Mononuclear cell (primary cell): Measurements from ENCODE around the gene NHLRC3. TPM values are rescaled to one million over a fixed set of nuclear protein-coding genes. Genes with fewer than 3 reads are reported as not detected.
"Not testable (repeated sequence)": the region's sequence is repeated elsewhere in the genome, so short reads cannot be mapped to it uniquely, and the experiment has no call there.

Experiments used
- H3K27me3 ChIP-seq: 2 replicates; pipeline ENCODE4 v1.6.0; 2011; ENCODE audit warnings: low read length, control low read depth; ENCODE audit not compliant: insufficient read depth
- H3K4me1 ChIP-seq: 2 replicates; pipeline ENCODE4 v1.5.1; 2011; ENCODE audit warnings: mild to moderate bottlenecking, low read length, control low read depth; ENCODE audit not compliant: insufficient read depth
- H3K4me3 ChIP-seq: 2 replicates; pipeline ENCODE4 v1.5.1; 2011; ENCODE audit warnings: mild to moderate bottlenecking, low read length, moderate library complexity
- H3K9me3 ChIP-seq: 2 replicates; pipeline ENCODE4 v1.5.1; 2011; ENCODE audit warnings: low read depth, mild to moderate bottlenecking, control low read depth, low read length
- total RNA-seq: library from RNA; depleted of rRNA; stranded (reverse); fragments of >200 nt; gene quantifications from one replicate; pipeline ENCODE4 v1.2.3, GENCODE V29; 2012

The NHLRC3 gene, protein sequence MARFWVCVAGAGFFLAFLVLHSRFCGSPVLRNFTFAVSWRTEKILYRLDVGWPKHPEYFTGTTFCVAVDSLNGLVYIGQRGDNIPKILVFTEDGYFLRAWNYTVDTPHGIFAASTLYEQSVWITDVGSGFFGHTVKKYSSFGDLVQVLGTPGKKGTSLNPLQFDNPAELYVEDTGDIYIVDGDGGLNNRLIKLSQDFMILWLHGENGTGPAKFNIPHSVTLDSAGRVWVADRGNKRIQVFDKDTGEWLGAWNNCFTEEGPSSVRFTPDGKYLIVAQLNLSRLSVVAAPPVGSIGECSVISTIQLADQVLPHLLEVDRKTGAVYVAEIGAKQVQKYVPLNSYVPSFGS
- 9.9 TPM for total RNA-seq

DNA sequence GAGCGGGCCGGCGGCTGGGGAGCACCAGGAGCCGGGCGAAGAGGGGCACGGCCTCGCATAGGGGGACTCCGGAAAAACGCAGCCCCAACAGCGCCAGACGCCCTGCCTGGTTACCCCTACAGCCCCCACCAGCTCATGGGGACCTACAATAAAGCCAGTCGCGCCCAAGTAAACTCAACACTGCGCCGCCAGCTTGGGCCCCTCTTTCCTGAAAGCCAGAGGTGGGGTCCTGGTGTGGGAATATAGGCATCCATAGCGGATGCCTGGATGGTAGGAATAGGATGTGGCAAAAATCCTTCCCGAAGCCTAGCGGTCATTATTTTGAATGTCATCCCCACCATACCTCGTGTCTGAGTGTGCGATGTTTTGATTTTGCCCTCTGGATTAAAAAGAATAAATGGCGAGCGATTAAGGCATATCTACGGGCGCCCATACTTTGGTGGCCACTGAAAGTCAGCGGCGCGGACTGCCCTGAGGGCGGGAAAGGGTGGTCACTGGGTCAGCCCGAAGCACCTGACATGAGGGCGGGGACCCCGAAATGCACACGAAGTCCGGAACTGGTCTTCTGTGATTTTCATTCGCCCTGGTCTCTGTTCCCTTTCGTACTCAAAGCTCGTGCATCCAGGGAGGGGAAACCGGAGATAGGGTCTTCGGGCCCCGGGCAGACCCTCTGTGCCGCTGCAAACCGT, at the start of gene NHLRC3, which contains the start of gene PROSER1:
TSS of gene NHLRC3 (plus strand) at position 577 of the 689 bp plus-strand sequence. CDS start 184 bp downstream, outside the sequence.
TSS of gene PROSER1 (minus strand) at position 210 of the 689 bp plus-strand sequence. CDS start 847 bp downstream, outside the sequence.
- Histone ChIP-seq H3K4me3 (peak within 1 kb of the TSS; percentile 93), H3K27me3 (no peaks in the 10 kb centered on the region), H3K4me1 (peaks cover 53% of the 10 kb centered on the region), H3K9me3 (no peaks in the 10 kb centered on the region)

DNA sequence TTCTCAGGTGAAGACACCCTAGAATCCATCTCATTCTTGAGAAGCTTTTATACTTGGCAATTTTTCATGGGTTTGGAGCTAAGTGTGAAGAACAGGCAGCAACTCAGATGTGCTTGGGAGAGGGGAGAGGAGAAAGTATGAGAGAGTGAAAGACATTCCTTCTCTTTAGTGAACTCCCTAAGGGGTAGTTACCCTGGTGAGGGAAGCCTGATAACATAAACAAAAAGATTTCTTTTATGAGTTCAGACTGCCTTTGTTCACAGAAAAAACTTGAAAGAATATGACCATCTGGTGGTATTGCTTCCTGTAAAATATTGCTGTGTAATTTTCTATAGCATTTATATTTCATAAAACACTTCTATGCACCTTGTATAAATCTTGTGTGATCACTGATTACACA, 47.6 kb upstream of the NHLRC3 start, which contains the start of gene STOML3:
TSS of gene STOML3 (minus strand) at position 139 of the 400 bp plus-strand sequence. CDS start at position 29, 110 bp downstream.
- no peaks in the 10 kb centered on the region for H3K9me3 ChIP-seq
- no peaks in the 10 kb centered on the region for H3K4me1 ChIP-seq

DNA sequence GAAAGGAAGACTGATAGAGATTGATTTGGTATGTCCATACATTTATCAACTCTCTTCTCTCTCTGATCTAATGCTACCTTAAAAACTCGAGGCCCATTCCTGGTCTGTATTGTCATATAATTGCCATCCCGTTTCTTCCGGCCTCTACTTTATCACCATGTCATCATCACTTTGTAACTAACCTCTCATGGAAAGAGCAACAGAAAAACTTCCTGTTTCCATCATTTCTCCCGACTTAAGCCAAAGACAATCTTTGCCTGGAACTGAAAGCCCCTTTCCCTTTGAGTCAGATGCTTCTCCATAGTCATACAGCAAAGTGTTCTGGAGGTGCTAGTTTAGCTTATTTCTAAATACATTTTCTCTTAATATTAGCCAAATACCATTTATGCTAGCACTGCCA, 44.9 kb upstream of the NHLRC3 start:
- H3K9me3 ChIP-seq, result no peaks in the 10 kb centered on the region
- no peak overlapping the region for H3K4me3 ChIP-seq
- no peaks in the 10 kb centered on the region for H3K27me3 ChIP-seq
- no peaks in the 10 kb centered on the region for H3K4me1 ChIP-seq

More for the DNA sequence above, 47.6 kb upstream of the NHLRC3 start, which contains the start of gene STOML3:
- no peaks in the 10 kb centered on the region for H3K27me3 ChIP-seq
- no peak within 1 kb of the TSS for H3K4me3 ChIP-seq

DNA sequence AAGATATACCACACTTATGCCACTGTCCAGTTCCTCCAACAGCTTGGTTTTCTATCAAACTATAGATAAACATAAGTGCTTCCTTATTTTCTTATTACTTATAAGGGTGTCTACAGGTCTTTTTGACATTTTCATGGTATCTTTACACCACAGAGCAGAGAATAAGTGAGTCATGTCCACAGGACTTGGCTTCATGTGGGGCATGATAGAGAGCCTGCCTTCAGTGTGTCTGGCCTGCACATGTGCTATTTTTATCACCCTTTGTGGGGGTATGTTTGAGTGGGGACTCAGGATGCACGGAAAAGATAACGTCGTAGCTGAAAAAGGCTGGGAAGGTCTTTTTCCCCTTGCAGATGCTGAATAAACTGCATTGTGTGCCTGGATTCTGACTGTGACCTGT, 39.5 kb upstream of the NHLRC3 start:
- Histone ChIP-seq H3K4me1 (no peaks in the 10 kb centered on the region), H3K27me3 (no peaks in the 10 kb centered on the region), H3K9me3 (no peaks in the 10 kb centered on the region), H3K4me3 (no peak overlapping the region)

DNA sequence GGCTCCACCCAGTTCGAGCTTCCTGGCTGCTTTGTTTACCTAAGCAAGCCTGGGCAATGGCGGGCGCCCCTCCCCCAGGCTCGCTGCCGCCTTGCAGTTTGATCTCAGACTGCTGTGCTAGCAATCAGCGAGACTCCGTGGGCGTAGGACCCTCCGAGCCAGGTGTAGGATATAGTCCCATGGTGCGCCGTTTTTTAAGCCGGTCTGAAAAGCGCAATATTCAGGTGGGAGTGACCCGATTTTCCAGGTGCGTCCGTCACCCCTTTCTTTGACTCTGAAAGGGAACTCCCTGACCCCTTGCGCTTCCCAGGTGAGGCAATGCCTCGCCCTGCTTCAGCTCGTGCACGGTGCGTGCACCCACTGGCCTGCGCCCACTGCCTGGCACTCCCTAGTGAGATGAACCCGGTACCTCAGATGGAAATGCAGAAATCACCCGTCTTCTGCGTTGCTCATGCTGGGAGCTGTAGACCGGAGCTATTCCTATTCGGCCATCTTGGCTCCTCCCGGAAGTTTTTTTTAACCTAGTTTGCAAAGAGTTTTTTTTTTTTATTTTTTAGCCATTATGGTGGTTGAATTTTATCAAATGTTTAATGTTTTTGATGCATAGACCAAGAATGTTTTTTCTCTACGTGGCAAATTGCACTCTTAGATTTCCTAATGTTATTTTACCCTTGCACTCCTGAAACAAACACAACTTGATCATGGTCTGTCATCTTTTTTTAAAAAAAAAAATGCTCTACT, 31.7 kb upstream of the NHLRC3 start:
- not testable (repeated sequence) for H3K9me3 ChIP-seq, H3K4me3 ChIP-seq, H3K4me1 ChIP-seq, H3K27me3 ChIP-seq

DNA sequence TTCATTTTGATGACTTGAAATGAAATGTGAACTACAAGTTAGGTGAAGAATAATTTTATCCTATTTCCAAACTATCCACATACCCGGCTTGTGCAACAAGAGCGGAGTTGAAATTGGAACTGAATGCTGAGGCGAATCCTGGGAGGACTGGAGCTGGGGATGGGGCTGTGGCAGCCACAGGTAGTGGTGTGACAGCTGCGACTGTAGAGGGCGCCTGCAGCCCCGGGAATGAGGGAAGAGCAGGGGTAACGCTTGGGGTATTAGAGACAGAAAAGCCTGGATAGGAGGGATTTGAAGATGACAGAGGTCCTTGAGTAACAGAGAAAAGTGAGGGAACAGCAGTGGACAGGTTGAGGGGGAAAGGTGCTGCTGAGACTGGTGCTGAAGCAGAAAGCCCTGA, 25.6 kb upstream of the NHLRC3 start:
- no peaks in the 10 kb centered on the region for H3K27me3 ChIP-seq
- no peak overlapping the region for H3K4me3 ChIP-seq
- H3K9me3 ChIP-seq, result no peaks in the 10 kb centered on the region
- no peaks in the 10 kb centered on the region for H3K4me1 ChIP-seq

DNA sequence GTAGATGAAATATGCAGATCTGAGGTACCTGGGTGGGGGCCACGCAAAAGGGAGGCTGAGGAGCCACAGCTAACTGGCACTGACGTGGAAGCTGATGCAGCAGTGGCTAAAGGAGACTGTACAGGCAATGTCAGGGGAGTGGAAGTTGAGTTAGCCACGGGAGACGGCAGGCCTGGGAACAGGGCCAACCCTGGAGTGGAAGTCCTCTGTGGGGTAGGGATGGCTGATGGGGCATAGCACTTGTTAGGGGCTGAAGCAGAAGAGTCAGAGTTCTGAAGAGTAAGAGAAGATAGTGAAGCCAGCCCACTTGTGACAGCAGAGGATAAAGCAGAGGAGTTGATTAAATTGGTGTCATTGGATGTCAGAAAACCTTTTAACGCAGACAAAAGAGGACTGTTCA, 24.8 kb upstream of the NHLRC3 start:
- Histone ChIP-seq H3K4me1 (peaks cover 4% of the 10 kb centered on the region), H3K27me3 (no peaks in the 10 kb centered on the region), H3K9me3 (no peaks in the 10 kb centered on the region), H3K4me3 (no peak overlapping the region)

DNA sequence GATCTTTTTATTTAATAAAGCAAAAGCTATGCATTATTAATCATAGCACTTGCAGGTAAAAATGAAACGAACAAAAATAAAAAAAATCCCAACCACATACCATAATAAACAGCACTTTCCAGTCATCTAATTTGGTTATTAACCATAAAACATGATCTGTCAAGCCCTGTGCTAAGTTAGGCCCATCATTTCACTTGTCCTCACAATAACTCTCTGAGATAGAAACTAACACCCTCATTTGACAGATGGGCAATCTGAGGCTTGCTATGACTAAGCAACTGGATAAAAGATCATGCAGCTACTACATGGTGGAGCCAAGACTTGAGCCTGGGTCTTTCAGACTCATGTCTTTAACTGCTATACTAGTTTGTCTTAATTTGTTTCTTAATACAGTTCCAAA, 22.2 kb upstream of the NHLRC3 start:
- Histone ChIP-seq H3K27me3 (no peaks in the 10 kb centered on the region), H3K4me1 (peaks cover 4% of the 10 kb centered on the region), H3K4me3 (no peak overlapping the region), H3K9me3 (no peaks in the 10 kb centered on the region)

DNA sequence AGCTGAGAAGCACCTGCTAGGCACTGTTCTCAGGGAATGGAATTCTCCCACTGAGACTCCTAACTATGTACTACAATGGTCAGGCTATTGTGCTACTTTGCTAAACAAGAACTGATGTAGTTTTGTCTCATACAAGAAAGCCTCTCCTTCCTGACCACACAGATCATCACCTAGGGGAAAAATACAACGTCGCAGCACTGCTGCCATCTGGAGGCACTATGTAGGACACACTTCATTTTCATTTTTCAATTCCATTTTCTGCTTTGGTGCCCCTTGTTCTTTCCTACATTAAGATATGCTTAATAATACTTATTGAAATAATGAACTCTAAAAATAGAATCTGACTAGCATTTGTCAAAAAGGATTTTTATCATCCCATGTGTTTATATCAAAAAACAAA, 21.5 kb upstream of the NHLRC3 start:
- Histone ChIP-seq H3K4me1 (peaks cover 4% of the 10 kb centered on the region), H3K9me3 (no peaks in the 10 kb centered on the region), H3K4me3 (no peak overlapping the region), H3K27me3 (no peaks in the 10 kb centered on the region)

DNA sequence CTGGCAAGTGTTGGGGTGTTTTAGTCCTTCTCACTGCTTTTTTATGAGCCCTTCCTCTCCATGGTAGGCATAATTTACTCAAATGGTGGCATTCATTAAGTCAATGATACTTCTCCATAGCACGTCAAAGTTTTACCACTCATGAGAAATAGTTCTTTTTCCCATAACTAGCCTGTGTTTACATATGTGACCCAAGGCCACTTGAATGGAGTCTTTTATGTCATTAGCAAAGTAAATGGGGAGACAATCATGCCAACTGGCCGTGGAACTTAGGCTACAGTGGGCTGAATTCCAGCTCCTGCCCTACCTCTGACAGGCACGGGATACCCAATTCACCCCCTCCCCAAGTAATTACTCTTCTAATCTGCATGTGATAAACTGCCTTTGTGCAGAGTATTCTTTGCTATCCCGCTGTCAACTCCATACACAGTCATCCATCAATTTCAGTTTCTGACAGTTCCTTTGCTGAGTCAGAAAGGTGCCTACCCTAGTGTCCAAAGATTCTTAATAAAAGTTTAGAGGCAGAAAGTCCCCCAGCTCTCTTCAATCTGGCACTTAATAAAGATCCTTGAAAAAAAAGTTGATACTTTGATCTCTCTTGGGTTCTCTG, 17.3 kb upstream of the NHLRC3 start:
- Histone ChIP-seq H3K27me3 (no peaks in the 10 kb centered on the region), H3K4me1 (peaks cover 4% of the 10 kb centered on the region), H3K9me3 (no peaks in the 10 kb centered on the region), H3K4me3 (no peak overlapping the region)

DNA sequence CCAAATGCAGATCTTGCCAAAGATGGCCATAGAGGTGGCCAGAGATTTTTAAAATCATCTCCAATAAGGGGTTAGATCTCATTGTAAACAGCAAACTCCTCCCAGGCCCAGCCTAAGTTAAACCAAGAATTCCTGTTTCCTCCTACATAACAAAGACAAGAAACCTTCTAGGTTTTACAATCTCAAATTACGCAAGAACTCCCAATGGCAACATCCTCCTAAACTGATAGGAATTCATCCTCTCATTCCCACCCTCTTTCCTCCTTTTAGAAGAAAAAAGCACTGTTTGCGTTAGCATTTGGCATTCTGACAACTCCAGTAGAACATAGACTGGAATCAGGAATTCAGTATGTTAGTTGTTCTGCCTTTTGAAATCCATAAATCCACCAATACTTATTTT, 14.9 kb upstream of the NHLRC3 start:
- Histone ChIP-seq H3K9me3 (no peaks in the 10 kb centered on the region), H3K4me3 (no peak overlapping the region), H3K27me3 (no peaks in the 10 kb centered on the region), H3K4me1 (no peaks in the 10 kb centered on the region)

DNA sequence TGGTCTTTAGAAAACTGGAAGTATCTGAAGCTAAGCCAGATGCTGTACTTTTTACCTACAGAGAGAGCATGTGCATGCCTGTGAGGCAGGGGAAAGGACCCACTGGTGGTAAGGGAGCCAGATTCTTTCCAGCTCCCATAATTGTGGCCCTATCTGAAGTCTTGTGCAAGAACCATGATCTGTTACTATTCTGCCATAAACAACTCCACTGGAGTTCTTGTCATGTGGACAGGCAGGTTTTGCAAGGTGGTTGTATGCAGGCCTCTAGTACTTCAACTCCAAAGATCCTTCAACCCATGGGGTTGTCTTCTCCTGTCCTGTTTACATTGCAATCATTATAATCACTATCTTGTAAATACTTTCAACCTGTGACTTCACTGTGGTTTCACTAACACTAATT, 14.5 kb upstream of the NHLRC3 start:
- no peak overlapping the region for H3K4me3 ChIP-seq
- H3K9me3 ChIP-seq, result no peaks in the 10 kb centered on the region
- H3K4me1 ChIP-seq, result no peaks in the 10 kb centered on the region
- H3K27me3 ChIP-seq, result no peaks in the 10 kb centered on the region

DNA sequence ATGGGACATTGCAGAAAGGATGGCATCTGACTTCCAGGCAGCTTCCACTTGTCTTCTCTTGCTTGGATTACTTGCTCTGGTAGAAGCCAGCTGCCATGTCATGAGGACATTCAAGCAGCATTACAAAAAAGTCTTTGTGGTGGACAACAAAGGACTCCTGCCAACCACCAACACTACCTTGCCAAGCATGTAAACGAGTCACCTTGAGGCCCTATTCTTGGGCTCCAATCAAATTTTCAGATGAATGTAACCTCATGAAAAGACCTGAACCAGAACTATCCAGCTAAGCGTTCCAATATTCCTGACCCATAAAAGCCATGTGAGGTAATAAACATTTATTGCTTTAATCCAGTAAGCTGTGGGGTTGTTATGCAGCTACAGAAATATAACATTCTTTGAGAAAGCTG, 12.8 kb upstream of the NHLRC3 start:
- Histone ChIP-seq H3K27me3 (no peaks in the 10 kb centered on the region), H3K4me3 (no peak overlapping the region), H3K4me1 (no peaks in the 10 kb centered on the region), H3K9me3 (no peaks in the 10 kb centered on the region)

DNA sequence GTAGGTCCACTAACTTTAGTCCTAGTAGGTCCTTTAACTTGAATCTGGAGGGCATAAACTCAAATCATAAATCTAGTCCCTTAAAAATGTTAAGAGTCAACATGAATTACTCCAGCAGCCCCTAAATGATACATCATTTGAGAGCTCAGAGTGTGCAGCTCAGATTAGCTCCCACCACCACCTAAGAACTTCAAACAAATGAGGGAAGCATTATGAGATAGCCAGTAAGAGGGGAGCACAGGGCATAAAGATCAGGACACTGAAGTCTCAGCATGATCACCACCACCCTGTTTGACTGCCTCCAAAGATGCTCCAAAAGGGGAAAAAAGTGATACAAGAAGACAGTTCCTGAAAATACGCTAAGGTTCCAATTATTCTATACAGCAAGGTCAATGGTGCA, 6.1 kb upstream of the NHLRC3 start:
- Histone ChIP-seq H3K9me3 (no peaks in the 10 kb centered on the region), H3K4me3 (no peak overlapping the region), H3K4me1 (peaks cover 31% of the 10 kb centered on the region), H3K27me3 (no peaks in the 10 kb centered on the region)

DNA sequence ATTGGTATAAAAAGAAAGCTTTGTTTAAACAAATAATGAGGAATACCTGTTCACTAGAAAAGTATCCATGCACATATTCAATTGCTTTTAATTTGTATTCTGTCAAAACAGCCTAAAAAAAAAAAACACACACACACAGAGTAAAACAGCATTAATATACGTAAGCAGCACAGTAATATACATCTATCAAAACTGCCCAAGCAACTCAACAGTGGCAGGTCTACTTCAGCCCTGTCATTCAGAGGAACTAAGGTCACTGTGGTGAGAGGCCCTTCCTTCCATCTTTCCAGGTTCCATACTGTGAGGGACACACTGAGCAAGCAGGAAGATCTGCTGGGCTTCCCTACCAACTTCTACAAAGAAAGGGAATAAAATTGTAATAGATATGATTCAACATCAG, 4.2 kb upstream of the NHLRC3 start:
- peaks cover 36% of the 10 kb centered on the region for H3K4me1 ChIP-seq
- no peaks in the 10 kb centered on the region for H3K9me3 ChIP-seq
- H3K4me3 ChIP-seq, result no peak overlapping the region
- H3K27me3 ChIP-seq, result no peaks in the 10 kb centered on the region
